NK-92 (cell line): ENCODE measurements around the gene HNRNPLL.
A peak's percentile ranks its signal among the peaks of the same experiment; 100 is the strongest.
"Not testable (repeated sequence)": the region's sequence is repeated elsewhere in the genome, so short reads cannot be mapped to it uniquely, and the experiment has no call there.

ENCODE experiments used
- DNase-seq: peaks from one replicate; lab custom pipeline; 2025; ENCODE audit not compliant: unreplicated experiment; lab: John Stamatoyannopoulos, UW

HNRNPLL gene

GRCh38 chr2:38619458-38620164 is 16.9 kb upstream of the HNRNPLL start:
- no peak for DNase-seq

- DNase-seq: no peak
Measured at GRCh38 chr2:38617301-38617700, 14.6 kb upstream of the HNRNPLL start.

DNA sequence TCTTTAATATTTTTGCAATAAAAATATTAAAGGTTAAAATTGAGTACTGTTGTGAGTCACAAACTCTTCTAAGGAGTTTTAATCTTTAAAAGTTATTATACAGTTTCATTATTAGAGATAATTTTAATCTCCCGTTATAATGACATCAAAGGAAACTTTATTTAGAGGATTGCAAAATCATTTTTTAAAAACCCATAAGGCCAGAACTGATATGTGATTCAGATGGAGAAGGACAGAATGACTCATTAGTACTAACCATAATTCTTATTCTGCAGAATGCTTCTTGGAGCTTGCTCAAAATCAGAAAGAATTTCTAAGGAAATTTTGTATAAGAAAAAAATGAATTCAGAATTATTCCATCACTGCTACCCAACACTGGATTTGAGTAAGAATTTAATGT is 12.5 kb upstream of the HNRNPLL start:
- DNase-seq: no peak

DNA sequence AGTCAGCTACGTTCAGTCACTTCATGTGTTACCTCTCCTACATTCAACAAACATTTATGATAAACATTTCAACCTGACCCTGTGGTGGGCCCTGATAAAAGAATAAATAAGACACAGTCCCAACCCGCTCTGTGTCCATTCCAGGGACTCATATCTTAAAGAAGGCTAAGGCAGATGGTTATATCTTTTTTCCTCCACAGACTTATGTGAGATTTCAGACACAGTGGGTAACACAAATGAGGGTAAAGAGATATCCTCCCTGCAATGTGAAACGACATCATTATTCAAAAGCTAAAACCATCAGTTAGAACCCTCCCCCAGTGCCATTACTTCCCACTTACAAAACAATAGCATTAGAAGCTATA is 11.1 kb upstream of the HNRNPLL start:
- DNase-seq: no peak

- no peak for DNase-seq
Measured at GRCh38 chr2:38613126-38613848, 10.6 kb upstream of the HNRNPLL start.

DNA sequence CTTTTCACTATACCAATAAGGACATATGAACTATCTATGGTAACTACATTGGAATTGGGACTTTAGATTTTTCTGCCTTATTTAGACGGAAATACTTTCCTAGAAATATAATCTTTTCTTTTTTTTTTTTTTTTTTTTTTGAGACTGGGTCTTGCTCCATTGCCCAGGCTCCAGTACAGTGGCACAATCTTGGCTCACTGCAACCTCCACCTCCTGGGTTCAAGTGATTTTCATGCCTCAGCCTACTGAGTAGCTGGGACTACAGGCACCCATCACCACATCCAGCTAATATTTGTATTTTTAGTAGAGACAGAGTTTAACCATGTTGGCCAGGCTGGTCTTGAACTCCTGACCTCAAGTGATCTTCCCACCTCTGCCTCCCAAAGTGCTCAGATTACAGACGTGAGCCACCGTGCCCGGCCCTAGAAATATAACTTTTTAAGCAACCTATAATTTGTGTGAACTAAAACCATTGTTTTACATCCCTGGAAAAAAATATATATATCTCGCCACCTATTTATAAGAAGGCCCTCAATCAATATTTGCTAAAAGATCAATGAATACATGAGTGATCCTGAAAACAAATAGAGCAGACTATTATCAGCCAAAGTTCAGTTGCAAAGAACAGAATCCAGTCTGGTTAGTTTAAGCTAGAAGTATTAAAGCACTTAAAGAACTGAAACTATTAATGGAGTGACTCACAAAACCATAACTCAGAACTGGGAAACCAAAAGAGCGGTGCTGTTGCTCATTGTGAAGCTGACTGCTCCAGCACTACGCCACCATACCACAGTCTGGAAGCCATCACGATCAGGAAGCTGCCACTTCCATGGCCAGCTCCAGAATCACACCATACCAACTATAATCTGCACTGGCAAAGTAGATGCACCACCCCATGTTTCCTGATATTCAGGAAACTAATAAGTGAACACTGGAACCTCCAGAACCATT is 8.4 kb upstream of the HNRNPLL start:
- DNase-seq: no peak

DNA sequence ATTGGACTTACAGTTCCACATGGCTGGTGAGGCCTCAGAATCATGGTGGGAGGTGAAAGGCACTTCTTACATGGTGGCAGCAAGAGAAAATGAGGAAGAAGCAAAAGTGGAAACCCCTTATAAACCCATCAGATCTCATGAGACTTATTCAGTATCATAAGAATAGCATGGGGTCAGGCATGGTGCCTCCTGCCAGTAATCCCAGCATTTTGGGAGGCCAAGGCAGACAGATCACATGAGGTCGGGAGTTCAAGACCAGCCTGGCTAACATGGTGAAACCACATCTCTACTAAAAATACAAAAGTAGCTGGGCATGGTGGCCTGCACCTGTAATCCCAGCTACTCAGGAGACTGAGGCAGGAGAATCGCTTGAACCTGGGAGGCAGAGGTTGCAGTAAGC is 6.5 kb upstream of the HNRNPLL start:
- DNase-seq: not testable (repeated sequence)

- no peak for DNase-seq
Measured at GRCh38 chr2:38608755-38609154, 6.0 kb upstream of the HNRNPLL start.

- no peak for DNase-seq
Measured at GRCh38 chr2:38605298-38605830, 2.6 kb upstream of the HNRNPLL start.

DNA sequence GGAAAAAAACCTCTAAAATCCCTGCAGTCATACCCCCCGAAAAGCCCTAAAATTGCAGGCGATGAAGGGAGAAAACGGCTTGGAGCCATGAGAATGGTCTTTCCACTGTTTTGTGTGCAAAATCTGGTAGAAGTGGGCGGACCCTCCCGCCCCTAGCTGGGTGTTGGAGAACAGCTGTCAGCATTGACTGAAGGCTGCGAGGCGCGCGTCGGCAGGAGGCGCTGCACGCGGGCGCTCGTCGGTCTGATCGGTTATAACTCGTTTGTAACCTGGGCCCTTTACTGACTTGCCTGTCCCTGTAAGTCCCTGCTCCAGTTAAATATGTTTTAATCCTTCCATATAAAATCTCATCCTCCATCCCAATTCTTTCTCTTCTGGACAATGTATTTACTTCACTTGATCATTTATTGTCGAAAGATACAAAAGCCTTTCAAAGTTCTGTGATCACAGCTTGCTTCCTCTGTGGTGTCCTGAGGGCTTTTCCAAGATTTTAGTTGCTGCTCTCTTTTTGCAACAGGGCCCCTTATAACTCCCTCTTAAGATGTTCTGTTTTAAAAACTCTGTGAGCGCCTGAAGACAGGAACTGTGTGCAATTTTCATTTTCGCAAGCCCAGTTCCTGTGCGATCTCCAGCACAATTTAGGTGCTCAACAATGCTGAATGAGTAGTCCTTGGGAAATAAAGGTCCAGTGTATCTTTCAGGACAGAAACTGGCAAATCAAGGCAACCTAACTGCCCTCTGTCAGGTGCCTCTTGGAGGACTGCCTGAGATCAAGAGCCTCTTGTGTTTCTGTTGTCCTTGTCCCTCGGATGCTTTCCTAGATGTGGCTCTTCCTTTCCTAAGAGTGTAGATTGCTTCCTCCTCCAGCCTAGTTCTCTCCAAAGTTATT is 918 bp upstream of the HNRNPLL start:
- peak; percentile 19 for DNase-seq

GRCh38 chr2:38602136-38602731 is 494 bp downstream of the HNRNPLL start:
- no peak for DNase-seq

DNA sequence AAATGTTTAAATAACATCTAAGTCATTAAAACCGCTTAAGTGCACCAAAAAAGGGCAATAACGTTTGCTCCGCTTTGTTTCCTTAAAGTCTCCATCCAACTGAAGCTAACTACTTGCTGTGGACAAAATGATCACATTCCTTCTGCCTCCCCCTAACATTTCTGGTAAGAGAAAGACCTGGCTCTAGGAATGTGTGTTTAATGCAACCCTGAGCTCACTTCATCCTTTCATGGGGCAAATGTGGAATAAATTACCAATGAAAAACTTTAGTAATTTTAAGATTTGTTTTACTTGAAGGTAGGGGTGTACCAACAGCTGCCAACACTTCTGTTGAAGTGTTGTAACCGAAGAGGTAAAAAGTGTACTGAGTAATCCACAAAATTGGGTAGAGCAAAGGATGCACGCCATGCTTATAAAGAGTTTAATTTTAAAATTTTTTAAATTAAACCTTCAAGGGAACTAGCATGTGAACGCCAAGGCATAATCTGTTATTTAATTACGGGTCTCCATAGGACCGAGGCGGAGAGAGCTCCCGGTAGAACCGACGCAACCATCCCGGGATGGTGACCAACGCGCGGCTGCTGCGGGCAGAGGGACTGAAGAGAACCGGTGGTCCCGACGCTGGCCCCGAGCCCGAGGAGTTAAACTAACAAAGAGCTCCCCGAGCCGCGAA is 1.1 kb downstream of the HNRNPLL start:
- DNase-seq: no peak

GRCh38 chr2:38600921-38601455 is 1.7 kb downstream of the HNRNPLL start:
- no peak for DNase-seq

DNA sequence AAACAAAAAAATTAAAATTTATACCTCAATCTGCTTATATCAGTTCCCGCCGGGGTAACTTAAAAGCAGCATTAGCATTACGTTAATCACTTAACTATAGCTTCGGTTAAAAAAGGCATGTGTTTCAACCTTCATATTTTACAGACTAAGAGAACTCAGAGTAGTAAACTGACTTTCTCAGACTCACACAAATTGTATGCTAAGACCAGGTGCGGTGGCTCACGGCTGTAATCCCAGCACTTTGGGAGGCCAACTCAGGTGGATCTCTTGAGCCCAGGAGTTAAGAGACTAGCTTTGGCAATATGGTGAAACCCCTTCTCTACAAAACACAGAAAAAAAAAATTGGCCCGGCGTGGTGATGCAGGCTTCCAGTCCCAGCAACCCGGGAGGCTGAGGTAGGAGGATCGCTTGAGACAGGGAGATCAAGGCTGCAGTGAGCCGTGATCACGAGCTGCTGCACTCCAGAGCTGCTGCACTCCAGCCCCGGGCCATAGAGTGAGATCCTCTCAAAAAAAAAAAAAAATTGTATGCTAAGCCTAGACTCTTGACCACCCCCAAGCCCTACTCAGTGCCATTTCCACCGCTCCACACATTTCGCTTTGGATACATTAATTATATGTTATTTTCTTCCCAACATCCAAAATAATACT is 2.4 kb downstream of the HNRNPLL start:
- DNase-seq: no peak

- no peak for DNase-seq
Measured at GRCh38 chr2:38599706-38600105, 3.0 kb downstream of the HNRNPLL start.

GRCh38 chr2:38598991-38599295 is 3.8 kb downstream of the HNRNPLL start:
- no peak for DNase-seq

GRCh38 chr2:38598200-38598990 is 4.3 kb downstream of the HNRNPLL start:
- DNase-seq: no peak

GRCh38 chr2:38597115-38597514 is 5.6 kb downstream of the HNRNPLL start:
- DNase-seq: no peak
